Measurements from ENCODE around the gene SEC61B.

The SEC61B gene

GRCh38 chr9:99238331-99238730 lies 16.2 kb downstream of the SEC61B start:
- DNase-seq: no peak

- no peak for DNase-seq
Measured at GRCh38 chr9:99239341-99240060, 17.4 kb downstream of the SEC61B start.

- no peak for DNase-seq
Measured at GRCh38 chr9:99241106-99241505, 19.0 kb downstream of the SEC61B start.

- no peak for DNase-seq
Measured at GRCh38 chr9:99244344-99245260, 22.5 kb downstream of the SEC61B start.

GRCh38 chr9:99249619-99250018 lies 27.5 kb downstream of the SEC61B start:
- no peak for DNase-seq

GRCh38 chr9:99251157-99251556 lies 29.1 kb downstream of the SEC61B start:
- no peak for DNase-seq

- no peak for DNase-seq
Measured at GRCh38 chr9:99253134-99253533, 31.1 kb downstream of the SEC61B start.

GRCh38 chr9:99253772-99254431 lies 31.8 kb downstream of the SEC61B start:
- no peak for DNase-seq

- no peak for DNase-seq
Measured at GRCh38 chr9:99255651-99256050, 33.6 kb downstream of the SEC61B start.

GRCh38 chr9:99257723-99258389 lies 35.8 kb downstream of the SEC61B start:
- no peak for DNase-seq

GRCh38 chr9:99259231-99259918 lies 37.3 kb downstream of the SEC61B start:
- DNase-seq: no peak

- DNase-seq: no peak
Measured at GRCh38 chr9:99261923-99262322, 39.8 kb downstream of the SEC61B start.

- no peak for DNase-seq
Measured at GRCh38 chr9:99262949-99263418, 40.9 kb downstream of the SEC61B start.

GRCh38 chr9:99264070-99264680 lies 42.1 kb downstream of the SEC61B start:
- no peak for DNase-seq

GRCh38 chr9:99265691-99266090 lies 43.6 kb downstream of the SEC61B start:
- DNase-seq: no peak

GRCh38 chr9:99266255-99267023 lies 44.4 kb downstream of the SEC61B start:
- no peak for DNase-seq

- DNase-seq: no peak
Measured at GRCh38 chr9:99269416-99269815, 47.3 kb downstream of the SEC61B start.

- no peak for DNase-seq
Measured at GRCh38 chr9:99270491-99270890, 48.4 kb downstream of the SEC61B start.

GRCh38 chr9:99272836-99273235 lies 50.8 kb downstream of the SEC61B start:
- DNase-seq: no peak

GRCh38 chr9:99274016-99274415 lies 51.9 kb downstream of the SEC61B start:
- no peak for DNase-seq

- DNase-seq: no peak
Measured at GRCh38 chr9:99274495-99274894, 52.4 kb downstream of the SEC61B start.

Measured in GF-D8 (cell line).